ENCODE data around the gene RFX8. TPM values are rescaled to one million over a fixed set of nuclear protein-coding genes. Genes with fewer than 3 reads are reported as not detected.

The RFX8 gene
- total and polyA plus RNA-seq, 2 of the 4 experiments (the other 2 are of a cell fraction): 2.9 to 5.3 TPM

GRCh38 chr2:101395545-101396315 is 79.2 kb downstream of the RFX8 start:
- peak overlapping the region; percentile 22; the same call in 1 of the 2 replicates for H2AK5ac ChIP-seq (ENCODE audit: low read depth, low read length)
- H3K4me2 ChIP-seq (ENCODE audit: low read depth, low read length): peak overlapping the region; percentile 77
- peak overlapping the region; percentile 54; the same call in 1 of the 2 replicates for H4K5ac ChIP-seq (ENCODE audit: low read depth, low read length)
- H2BK15ac ChIP-seq (ENCODE audit: low read depth, low read length): peak overlapping the region; percentile 1; the same call in 1 of the 3 replicates
- peak overlapping the region; percentile 91 for H2BK5ac ChIP-seq (ENCODE audit: low read depth, low read length, poor library complexity, severe bottlenecking)
- intact Hi-C loops (cut with micrococcal nuclease): no loop called here
- H4K91ac ChIP-seq (ENCODE audit: insufficient read depth, low read depth, low read length): peak overlapping the region; percentile 10; the same call in 1 of the 2 replicates
- peak overlapping the region; percentile 38 for H2BK120ac ChIP-seq (ENCODE audit: low read depth, low read length)
- in situ Hi-C loops (cut with MboI; ENCODE audit: low sequenced_read_pairs): no loop called here
- no TSS peak for BruUV-seq (replicated peaks)
- CTCF ChIA-PET: interaction anchor here (0.5 to 2.1 kb wide), 2 partner anchors 9 to 33 kb away, joined by 3 to 8 read pairs; partner anchors contain the start of gene CREG2
- peak overlapping the region; percentile 38 for H3K4ac ChIP-seq (ENCODE audit: low read depth, low read length)
- H3K14ac ChIP-seq (replicated peaks; ENCODE audit: low read depth, low read length): peak overlapping the region; percentile 5
- H3K27me3 ChIP-seq (ENCODE audit: control insufficient read depth, insufficient read depth, low read length): no peaks in the 10 kb centered on the region
- peak overlapping the region; percentile 47 for H3K27ac ChIP-seq (ENCODE audit: insufficient read depth, low read length)
- 86% methylated on average over 1 of the region's 6 CpGs; no CpG with 5 or more reads in 1 of the 2 experiments for WGBS, 2 experiments (ENCODE audit: extremely low coverage in 2 of 2, insufficient read length in 1 of 2)
- no peak overlapping the region; the same call in 1 of the 2 replicates for H3K56ac ChIP-seq (ENCODE audit: extremely low read depth, insufficient read depth, low read length)
- H2BK20ac ChIP-seq (ENCODE audit: low read depth, low read length): peak overlapping the region; percentile 22
- no peak overlapping the region for H3K9ac ChIP-seq (ENCODE audit: low read depth, low read length)
- peaks cover 8% of the 10 kb centered on the region; the same call in 1 of the 2 replicates for H3K9me1 ChIP-seq (ENCODE audit: insufficient read depth, low read length)
- no peaks in the 10 kb centered on the region for H3K36me3 ChIP-seq (ENCODE audit: control insufficient read depth, insufficient read depth, low read length)
- dilution Hi-C loops (cut with HindIII; ENCODE audit: low sequenced_read_pairs, unreplicated experiment): no loop called here
- peak overlapping the region; percentile 6 for H2AK9ac ChIP-seq (replicated peaks; ENCODE audit: low read depth, low read length, poor library complexity)
- H3K79me1 ChIP-seq (ENCODE audit: low read depth in 1 of 2, low read length in 2 of 2): peaks cover 0 to 7% of the 10 kb centered on the region in 2 experiments; a peak in 1 of 4 replicates
- H3K4me1 ChIP-seq (ENCODE audit: control insufficient read depth, insufficient read depth, low read length): peaks cover 8% of the 10 kb centered on the region
- no peak overlapping the region for H3K4me3 ChIP-seq (ENCODE audit: insufficient read depth, low read depth, low read length)
- peak; percentile 17 for DNase-seq
- H4K8ac ChIP-seq (ENCODE audit: low read depth in 2 of 2, low read length in 2 of 2): peak overlapping the region in 1 of 2 experiments; percentile 33; a peak in 2 of 4 replicates
- ATAC-seq (ENCODE audit: low read depth): peak; percentile 68
- no peaks in the 10 kb centered on the region for H3K9me3 ChIP-seq (ENCODE audit: control insufficient read depth, insufficient read depth, low read length)
- peak overlapping the region; percentile 21; the same call in 1 of the 2 replicates for H3K23ac ChIP-seq (ENCODE audit: low read depth, low read length)
- POLR2A ChIA-PET (ENCODE audit: unreplicated experiment): interaction anchor here (0.5 kb wide), 1 partner anchor 301 kb away, joined by 3 read pairs; no protein-coding TSS in a partner anchor
- no peak for TF ChIP-seq NFE2L2 (IDR thresholded peaks at IDR 0.05; ENCODE audit: low read depth, low read length)
- no peak for TF ChIP-seq MAFK (IDR thresholded peaks at IDR 0.05; ENCODE audit: low read depth, low read length)
- no peaks in the 10 kb centered on the region for H4K20me1 ChIP-seq (ENCODE audit: insufficient read depth, low read length)
- peak overlapping the region; percentile 29 for H2AFZ ChIP-seq (replicated peaks; ENCODE audit: low read length, poor library complexity)
- peak overlapping the region; percentile 29; the same call in 1 of the 2 replicates for H3K18ac ChIP-seq (ENCODE audit: low read depth, low read length)

Data from IMR-90 (cell line).